ENCODE results near the gene KREMEN2. TPM values are rescaled to one million over a fixed set of nuclear protein-coding genes. Genes with fewer than 3 reads are reported as not detected.

Gene KREMEN2
- total RNA-seq, 1 experiment from 2014 or later: 7.5 TPM

DNA sequence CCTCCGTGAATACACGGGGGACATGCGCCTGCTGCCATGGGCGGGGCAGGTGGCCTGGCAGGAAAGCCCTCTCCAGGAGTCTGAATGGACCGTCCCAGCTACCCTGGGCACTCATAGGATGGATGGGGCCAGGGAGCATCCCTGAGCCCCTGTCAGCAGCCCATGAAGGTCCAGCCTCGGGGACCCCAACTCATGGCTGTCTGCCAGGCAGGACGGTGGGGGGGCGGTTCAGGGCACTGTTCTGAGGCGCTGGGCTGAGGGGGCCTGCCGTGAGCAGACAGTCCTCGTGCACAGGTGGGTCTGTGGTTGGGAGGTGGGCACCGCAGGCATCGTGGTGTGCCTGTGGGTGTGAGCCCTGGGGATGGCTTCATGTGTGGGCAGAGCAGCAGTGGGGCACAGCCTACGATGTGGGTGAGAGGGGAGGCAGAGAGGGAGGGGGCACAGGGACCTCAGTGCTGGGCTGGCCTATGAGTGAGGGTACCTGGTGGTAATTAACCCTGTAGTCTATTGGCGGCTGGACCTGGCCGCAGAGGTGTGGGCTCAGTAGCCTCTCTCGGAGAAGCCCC, 22.6 kb downstream of the KREMEN2 start (continued):
- TF ChIP-seq, protein P1, sequence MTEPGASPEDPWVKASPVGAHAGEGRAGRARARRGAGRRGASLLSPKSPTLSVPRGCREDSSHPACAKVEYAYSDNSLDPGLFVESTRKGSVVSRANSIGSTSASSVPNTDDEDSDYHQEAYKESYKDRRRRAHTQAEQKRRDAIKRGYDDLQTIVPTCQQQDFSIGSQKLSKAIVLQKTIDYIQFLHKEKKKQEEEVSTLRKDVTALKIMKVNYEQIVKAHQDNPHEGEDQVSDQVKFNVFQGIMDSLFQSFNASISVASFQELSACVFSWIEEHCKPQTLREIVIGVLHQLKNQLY (CRISPR knock-in tag; IDR thresholded peaks at IDR 0.05): no peak
- no peak for TF ChIP-seq ZNF219 (CRISPR knock-in tag; IDR thresholded peaks at IDR 0.05; ENCODE audit: borderline replicate concordance)
- TF ChIP-seq, protein P2, sequence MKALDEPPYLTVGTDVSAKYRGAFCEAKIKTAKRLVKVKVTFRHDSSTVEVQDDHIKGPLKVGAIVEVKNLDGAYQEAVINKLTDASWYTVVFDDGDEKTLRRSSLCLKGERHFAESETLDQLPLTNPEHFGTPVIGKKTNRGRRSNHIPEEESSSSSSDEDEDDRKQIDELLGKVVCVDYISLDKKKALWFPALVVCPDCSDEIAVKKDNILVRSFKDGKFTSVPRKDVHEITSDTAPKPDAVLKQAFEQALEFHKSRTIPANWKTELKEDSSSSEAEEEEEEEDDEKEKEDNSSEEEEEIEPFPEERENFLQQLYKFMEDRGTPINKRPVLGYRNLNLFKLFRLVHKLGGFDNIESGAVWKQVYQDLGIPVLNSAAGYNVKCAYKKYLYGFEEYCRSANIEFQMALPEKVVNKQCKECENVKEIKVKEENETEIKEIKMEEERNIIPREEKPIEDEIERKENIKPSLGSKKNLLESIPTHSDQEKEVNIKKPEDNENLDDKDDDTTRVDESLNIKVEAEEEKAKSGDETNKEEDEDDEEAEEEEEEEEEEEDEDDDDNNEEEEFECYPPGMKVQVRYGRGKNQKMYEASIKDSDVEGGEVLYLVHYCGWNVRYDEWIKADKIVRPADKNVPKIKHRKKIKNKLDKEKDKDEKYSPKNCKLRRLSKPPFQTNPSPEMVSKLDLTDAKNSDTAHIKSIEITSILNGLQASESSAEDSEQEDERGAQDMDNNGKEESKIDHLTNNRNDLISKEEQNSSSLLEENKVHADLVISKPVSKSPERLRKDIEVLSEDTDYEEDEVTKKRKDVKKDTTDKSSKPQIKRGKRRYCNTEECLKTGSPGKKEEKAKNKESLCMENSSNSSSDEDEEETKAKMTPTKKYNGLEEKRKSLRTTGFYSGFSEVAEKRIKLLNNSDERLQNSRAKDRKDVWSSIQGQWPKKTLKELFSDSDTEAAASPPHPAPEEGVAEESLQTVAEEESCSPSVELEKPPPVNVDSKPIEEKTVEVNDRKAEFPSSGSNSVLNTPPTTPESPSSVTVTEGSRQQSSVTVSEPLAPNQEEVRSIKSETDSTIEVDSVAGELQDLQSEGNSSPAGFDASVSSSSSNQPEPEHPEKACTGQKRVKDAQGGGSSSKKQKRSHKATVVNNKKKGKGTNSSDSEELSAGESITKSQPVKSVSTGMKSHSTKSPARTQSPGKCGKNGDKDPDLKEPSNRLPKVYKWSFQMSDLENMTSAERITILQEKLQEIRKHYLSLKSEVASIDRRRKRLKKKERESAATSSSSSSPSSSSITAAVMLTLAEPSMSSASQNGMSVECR (CRISPR knock-in tag; IDR thresholded peaks at IDR 0.05; ENCODE audit: borderline replicate concordance): no peak
- TF ChIP-seq, protein P3, sequence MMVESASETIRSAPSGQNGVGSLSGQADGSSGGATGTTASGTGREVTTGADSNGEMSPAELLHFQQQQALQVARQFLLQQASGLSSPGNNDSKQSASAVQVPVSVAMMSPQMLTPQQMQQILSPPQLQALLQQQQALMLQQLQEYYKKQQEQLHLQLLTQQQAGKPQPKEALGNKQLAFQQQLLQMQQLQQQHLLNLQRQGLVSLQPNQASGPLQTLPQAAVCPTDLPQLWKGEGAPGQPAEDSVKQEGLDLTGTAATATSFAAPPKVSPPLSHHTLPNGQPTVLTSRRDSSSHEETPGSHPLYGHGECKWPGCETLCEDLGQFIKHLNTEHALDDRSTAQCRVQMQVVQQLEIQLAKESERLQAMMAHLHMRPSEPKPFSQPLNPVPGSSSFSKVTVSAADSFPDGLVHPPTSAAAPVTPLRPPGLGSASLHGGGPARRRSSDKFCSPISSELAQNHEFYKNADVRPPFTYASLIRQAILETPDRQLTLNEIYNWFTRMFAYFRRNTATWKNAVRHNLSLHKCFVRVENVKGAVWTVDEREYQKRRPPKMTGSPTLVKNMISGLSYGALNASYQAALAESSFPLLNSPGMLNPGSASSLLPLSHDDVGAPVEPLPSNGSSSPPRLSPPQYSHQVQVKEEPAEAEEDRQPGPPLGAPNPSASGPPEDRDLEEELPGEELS (CRISPR knock-in tag; IDR thresholded peaks at IDR 0.05): no peak
- no peak for TF ChIP-seq SOX15 (CRISPR knock-in tag; IDR thresholded peaks at IDR 0.05)

DNA sequence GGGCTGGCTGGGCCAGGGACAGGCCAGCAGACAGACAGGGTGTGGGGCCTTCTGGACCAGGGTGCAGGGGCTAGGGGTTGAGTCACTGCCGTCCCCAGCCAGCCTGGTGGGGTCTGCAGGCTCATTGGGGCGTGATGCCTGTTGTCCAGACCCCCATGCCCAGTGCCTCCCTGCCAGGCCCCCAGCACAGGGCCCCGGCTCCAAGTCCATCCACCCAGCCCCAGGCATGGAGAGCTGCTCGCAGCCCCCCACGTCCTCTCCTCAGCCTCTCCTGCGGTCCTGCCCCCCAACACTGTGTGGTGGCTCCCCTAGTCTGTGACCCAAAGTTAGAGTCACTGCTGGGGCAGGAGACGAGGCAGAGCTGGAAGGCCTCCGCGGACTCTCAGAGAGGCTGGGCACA, 23.2 kb downstream of the KREMEN2 start:
- POLR2A ChIA-PET: no interaction called here
- H3K36me3 Mint-ChIP-seq: no peaks in the 10 kb centered on the region

More for the DNA sequence above, 23.2 kb downstream of the KREMEN2 start:
- DNase-seq (ENCODE audit: low spot score): no peak
- Mint-ChIP-seq H3K27ac (no peak overlapping the region), H3K4me3 (no peak overlapping the region), H3K4me1 (peaks cover 28% of the 10 kb centered on the region), H3K27me3 (ENCODE audit: low read depth) (peaks cover 6% of the 10 kb centered on the region; the same call in 1 of the 2 replicates), H3K9me3 (no peaks in the 10 kb centered on the region)
- ATAC-seq: no peak
- TF ChIP-seq NR1H2 (CRISPR knock-in tag; IDR thresholded peaks at IDR 0.05) (no peak), RORB (CRISPR knock-in tag; IDR thresholded peaks at IDR 0.05) (no peak), SOX15 (CRISPR knock-in tag; IDR thresholded peaks at IDR 0.05) (no peak), FOXK1 (CRISPR knock-in tag; IDR thresholded peaks at IDR 0.05) (no peak), FOXP1 (CRISPR knock-in tag; IDR thresholded peaks at IDR 0.05; ENCODE audit: borderline replicate concordance) (no peak)
- TF ChIP-seq, protein P4, sequence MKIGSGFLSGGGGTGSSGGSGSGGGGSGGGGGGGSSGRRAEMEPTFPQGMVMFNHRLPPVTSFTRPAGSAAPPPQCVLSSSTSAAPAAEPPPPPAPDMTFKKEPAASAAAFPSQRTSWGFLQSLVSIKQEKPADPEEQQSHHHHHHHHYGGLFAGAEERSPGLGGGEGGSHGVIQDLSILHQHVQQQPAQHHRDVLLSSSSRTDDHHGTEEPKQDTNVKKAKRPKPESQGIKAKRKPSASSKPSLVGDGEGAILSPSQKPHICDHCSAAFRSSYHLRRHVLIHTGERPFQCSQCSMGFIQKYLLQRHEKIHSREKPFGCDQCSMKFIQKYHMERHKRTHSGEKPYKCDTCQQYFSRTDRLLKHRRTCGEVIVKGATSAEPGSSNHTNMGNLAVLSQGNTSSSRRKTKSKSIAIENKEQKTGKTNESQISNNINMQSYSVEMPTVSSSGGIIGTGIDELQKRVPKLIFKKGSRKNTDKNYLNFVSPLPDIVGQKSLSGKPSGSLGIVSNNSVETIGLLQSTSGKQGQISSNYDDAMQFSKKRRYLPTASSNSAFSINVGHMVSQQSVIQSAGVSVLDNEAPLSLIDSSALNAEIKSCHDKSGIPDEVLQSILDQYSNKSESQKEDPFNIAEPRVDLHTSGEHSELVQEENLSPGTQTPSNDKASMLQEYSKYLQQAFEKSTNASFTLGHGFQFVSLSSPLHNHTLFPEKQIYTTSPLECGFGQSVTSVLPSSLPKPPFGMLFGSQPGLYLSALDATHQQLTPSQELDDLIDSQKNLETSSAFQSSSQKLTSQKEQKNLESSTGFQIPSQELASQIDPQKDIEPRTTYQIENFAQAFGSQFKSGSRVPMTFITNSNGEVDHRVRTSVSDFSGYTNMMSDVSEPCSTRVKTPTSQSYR (CRISPR knock-in tag; IDR thresholded peaks at IDR 0.05): no peak
- TF ChIP-seq, protein P5, sequence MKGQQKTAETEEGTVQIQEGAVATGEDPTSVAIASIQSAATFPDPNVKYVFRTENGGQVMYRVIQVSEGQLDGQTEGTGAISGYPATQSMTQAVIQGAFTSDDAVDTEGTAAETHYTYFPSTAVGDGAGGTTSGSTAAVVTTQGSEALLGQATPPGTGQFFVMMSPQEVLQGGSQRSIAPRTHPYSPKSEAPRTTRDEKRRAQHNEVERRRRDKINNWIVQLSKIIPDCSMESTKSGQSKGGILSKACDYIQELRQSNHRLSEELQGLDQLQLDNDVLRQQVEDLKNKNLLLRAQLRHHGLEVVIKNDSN (CRISPR knock-in tag; IDR thresholded peaks at IDR 0.05): no peak
- TF ChIP-seq, protein P6, sequence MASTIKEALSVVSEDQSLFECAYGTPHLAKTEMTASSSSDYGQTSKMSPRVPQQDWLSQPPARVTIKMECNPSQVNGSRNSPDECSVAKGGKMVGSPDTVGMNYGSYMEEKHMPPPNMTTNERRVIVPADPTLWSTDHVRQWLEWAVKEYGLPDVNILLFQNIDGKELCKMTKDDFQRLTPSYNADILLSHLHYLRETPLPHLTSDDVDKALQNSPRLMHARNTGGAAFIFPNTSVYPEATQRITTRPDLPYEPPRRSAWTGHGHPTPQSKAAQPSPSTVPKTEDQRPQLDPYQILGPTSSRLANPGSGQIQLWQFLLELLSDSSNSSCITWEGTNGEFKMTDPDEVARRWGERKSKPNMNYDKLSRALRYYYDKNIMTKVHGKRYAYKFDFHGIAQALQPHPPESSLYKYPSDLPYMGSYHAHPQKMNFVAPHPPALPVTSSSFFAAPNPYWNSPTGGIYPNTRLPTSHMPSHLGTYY (CRISPR knock-in tag; IDR thresholded peaks at IDR 0.05): no peak
- TF ChIP-seq, protein P7, sequence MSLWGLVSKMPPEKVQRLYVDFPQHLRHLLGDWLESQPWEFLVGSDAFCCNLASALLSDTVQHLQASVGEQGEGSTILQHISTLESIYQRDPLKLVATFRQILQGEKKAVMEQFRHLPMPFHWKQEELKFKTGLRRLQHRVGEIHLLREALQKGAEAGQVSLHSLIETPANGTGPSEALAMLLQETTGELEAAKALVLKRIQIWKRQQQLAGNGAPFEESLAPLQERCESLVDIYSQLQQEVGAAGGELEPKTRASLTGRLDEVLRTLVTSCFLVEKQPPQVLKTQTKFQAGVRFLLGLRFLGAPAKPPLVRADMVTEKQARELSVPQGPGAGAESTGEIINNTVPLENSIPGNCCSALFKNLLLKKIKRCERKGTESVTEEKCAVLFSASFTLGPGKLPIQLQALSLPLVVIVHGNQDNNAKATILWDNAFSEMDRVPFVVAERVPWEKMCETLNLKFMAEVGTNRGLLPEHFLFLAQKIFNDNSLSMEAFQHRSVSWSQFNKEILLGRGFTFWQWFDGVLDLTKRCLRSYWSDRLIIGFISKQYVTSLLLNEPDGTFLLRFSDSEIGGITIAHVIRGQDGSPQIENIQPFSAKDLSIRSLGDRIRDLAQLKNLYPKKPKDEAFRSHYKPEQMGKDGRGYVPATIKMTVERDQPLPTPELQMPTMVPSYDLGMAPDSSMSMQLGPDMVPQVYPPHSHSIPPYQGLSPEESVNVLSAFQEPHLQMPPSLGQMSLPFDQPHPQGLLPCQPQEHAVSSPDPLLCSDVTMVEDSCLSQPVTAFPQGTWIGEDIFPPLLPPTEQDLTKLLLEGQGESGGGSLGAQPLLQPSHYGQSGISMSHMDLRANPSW (CRISPR knock-in tag; conservative IDR thresholded peaks at IDR 0.05; ENCODE audit: low read depth): no peak
- CTCF ChIA-PET: interaction anchor here (1.8 kb wide), 1 partner anchor 17 kb away, joined by 6 read pairs; no protein-coding TSS in a partner anchor
